Measurements from ENCODE around the gene DAD1. TPM values are rescaled to one million over a fixed set of nuclear protein-coding genes. Genes with fewer than 3 reads are reported as not detected.

The DAD1 gene
- polyA plus RNA-seq, 3 donors from 2014 or later, result 602 to 622 (median 602) TPM

GRCh38 chr14:22519877-22520685 lies 68.9 kb downstream of the DAD1 start:
- Mint-ChIP-seq H3K4me1 (peaks cover 82 to 95% of the 10 kb centered on the region in 2 donors), H3K27ac (peak overlapping the region; percentile 77 to 98 (median 82)), H3K27me3 (ENCODE audit: low read depth in 3 of 3) (peaks cover 0 to 1% (median 0%) of the 10 kb centered on the region in 3 donors), H3K4me3 (peak overlapping the region in 2 of 5 donors; percentile 14 to 42), H3K9me3 (no peaks in the 10 kb centered on the region), H3K36me3 (peaks cover 0 to 4% (median 0%) of the 10 kb centered on the region in 3 donors)
- no peak for DNase-seq

GRCh38 chr14:22518073-22518472 lies 71.0 kb downstream of the DAD1 start:
- peaks cover 0 to 8% (median 4%) of the 10 kb centered on the region in 3 donors for H3K36me3 Mint-ChIP-seq
- H3K4me3 Mint-ChIP-seq, result peak overlapping the region in 1 of 5 donors; percentile 46

GRCh38 chr14:22517117-22517720 lies 71.8 kb downstream of the DAD1 start:
- Mint-ChIP-seq H3K9me3 (no peaks in the 10 kb centered on the region), H3K4me3 (peak overlapping the region in 1 of 5 donors; percentile 46), H3K36me3 (peaks cover 0 to 8% (median 8%) of the 10 kb centered on the region in 3 donors), H3K4me1 (peaks cover 79 to 94% of the 10 kb centered on the region in 2 donors), H3K27ac (peak overlapping the region; percentile 49 to 87 (median 78)), H3K27me3 (ENCODE audit: low read depth in 3 of 3) (peaks cover 0 to 4% (median 2%) of the 10 kb centered on the region in 3 donors)
- no peak for DNase-seq

More at GRCh38 chr14:22518073-22518472, 71.0 kb downstream of the DAD1 start:
- no peaks in the 10 kb centered on the region for H3K9me3 Mint-ChIP-seq
- H3K27me3 Mint-ChIP-seq (ENCODE audit: low read depth in 3 of 3), result peaks cover 0 to 4% (median 2%) of the 10 kb centered on the region in 3 donors
- H3K27ac Mint-ChIP-seq, result peak overlapping the region; percentile 49 to 87 (median 78)
- DNase-seq, result no peak
- H3K4me1 Mint-ChIP-seq, result peaks cover 79 to 94% of the 10 kb centered on the region in 2 donors

- Mint-ChIP-seq H3K27ac (peak overlapping the region; percentile 24 to 91 (median 82)), H3K4me1 (peaks cover 76 to 94% of the 10 kb centered on the region in 2 donors), H3K9me3 (no peaks in the 10 kb centered on the region), H3K27me3 (ENCODE audit: low read depth in 3 of 3) (peaks cover 0 to 4% (median 2%) of the 10 kb centered on the region in 3 donors), H3K4me3 (peak overlapping the region in 1 of 5 donors; percentile 50), H3K36me3 (peaks cover 0 to 8% (median 8%) of the 10 kb centered on the region in 3 donors)
- no peak for DNase-seq
Measured at GRCh38 chr14:22515929-22516328, 73.1 kb downstream of the DAD1 start.

Other genes with a start within 250 kb of the DAD1 start
- gene ABHD4, start 9.1 kb upstream of the DAD1 start, polyA plus RNA-seq, result 10 to 100 TPM; 16.2 to 37.5 (median 30.8) TPM
- gene OR6J1, start 55.1 kb upstream of the DAD1 start, polyA plus RNA-seq, result not detected
- 10 to 100 TPM; 27.9 to 48.5 (median 44.0) TPM for gene OXA1L, start 177.5 kb upstream of the DAD1 start, polyA plus RNA-seq
- 1 to 10 TPM in 2 of 3 donors, under 1 TPM in 1; 0.67 to 5.8 (median 1.1) TPM for gene SLC7A7, start 226.2 kb upstream of the DAD1 start, polyA plus RNA-seq
- gene MRPL52, start 240.7 kb upstream of the DAD1 start, polyA plus RNA-seq, result 100 to 1,000 TPM in 2 of 3 donors, 10 to 100 TPM in 1; 56.8 to 188 (median 147) TPM
- gene MMP14, start 247.4 kb upstream of the DAD1 start, polyA plus RNA-seq, result not detected